GM19099 (cell line): ENCODE data around the gene OSTN.

Experiments used
- POLR2A ChIP-seq: IDR thresholded peaks from 3 replicates; pipeline ENCODE4 v1.6.1; 2011; ENCODE audit warnings: low read depth; ENCODE audit not compliant: insufficient read length; ENCODE audit errors: extremely low read depth

Gene OSTN

DNA sequence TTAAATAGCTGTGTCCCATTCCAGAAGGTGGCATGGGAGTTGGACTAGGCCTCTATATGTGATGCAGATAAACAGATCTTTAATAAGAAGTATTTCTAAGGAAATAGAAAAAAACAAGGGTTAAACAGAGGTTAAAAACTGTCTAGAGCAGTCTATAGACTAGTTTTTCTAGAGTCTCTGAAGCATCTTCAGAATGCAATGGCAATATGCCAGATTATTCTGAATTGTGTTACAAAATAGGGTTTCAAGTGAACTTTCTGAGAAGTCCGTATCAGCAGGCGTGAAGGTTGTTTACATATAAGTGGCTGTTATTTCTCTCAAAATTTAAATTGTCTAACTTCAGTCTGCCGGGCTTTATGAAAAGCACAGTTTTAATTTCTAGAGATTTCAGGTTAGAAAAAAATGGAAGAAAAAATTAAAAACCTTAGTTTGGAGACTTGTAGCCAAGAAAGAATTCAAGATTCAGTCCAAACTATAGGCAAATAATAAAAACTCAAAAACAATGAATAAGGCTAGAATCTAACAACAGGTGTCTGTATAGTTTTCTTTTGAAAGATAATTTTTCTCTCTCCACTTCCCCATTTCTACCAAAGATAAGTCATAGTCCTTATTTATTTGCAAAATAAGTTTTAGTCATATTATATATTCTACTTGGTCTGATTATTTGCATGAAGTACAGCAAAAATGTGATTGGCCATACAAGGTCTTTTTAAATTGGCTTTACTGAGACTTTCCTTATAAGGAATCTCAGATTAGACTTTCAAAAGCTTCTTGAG lies 55.2 kb downstream of the OSTN start:
- TF ChIP-seq POLR2A = no peak

DNA sequence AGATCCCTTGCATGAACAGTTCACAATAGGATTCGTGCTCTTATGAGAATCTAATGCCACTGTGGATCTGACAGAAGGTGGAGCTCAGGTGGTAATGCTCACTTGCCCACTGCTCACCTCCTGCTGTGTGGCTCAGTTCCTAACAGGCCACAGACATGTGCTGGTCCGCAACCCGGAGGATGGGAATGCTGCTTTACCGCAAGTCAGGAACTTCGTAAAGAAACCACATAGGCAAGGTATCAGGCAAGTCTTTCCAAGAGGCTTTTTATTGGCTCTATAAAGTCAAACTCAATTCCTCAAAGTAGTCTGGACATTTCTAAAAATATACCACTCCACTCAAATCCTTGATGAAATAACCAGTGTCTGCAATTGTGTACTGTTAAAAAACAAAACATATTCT lies 56.1 kb downstream of the OSTN start:
- no peak for TF ChIP-seq POLR2A

DNA sequence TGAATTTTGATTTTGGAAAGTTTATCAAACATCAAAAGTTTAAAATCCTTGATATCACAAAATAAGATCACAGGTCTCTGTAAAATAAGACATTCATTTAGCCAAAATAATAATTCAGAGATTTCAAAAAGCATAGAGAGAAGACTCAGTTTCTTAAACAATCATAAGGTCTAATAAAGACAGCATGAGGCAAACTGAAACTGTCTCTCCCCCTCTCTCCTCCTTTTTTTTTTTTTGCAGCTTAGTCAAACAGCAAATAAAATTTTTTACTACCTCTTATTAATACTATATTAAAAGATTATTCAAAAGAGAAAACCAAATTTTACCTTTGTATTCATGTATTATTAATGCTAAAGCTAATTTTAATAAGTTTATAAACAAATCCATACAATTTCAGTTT lies 57.4 kb downstream of the OSTN start:
- TF ChIP-seq POLR2A = no peak

DNA sequence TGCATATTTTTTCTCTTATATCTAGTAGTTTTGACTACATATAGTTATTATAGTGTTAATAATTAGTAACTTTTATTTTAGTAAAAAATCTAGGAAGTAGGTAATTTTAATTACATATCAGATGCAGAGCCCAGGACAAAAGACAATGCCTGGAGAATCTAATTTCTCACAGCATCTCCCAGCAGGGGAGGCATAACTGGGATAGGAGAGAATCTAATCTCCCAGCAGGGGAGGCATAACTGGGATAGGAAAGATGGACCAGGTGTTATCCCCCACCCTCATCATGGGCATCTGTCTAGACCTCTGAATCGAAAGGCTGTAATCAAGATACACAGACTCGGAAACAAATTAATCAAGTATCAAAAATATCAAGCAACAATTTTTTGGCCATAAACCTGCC lies 58.2 kb downstream of the OSTN start:
- no peak for TF ChIP-seq POLR2A

DNA sequence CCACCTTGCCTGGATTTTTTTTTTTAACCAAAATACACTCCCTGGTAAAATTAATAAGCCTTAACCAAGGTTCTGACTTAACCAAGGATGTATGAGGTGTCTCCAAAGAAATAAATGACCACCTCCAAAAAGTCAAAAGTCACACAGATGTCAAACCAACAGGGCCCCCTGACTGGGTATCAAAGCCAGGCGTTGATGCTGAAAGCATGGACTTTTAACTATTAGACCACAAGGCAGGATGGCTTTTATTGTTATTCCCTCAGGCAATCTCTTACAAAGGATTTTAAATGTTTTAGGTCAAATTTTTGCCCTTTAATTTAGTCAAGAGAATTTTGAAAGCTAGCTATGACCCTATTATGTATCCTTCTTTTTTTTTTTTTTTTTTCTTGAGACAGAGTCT lies 60.4 kb downstream of the OSTN start:
- no peak for TF ChIP-seq POLR2A

DNA sequence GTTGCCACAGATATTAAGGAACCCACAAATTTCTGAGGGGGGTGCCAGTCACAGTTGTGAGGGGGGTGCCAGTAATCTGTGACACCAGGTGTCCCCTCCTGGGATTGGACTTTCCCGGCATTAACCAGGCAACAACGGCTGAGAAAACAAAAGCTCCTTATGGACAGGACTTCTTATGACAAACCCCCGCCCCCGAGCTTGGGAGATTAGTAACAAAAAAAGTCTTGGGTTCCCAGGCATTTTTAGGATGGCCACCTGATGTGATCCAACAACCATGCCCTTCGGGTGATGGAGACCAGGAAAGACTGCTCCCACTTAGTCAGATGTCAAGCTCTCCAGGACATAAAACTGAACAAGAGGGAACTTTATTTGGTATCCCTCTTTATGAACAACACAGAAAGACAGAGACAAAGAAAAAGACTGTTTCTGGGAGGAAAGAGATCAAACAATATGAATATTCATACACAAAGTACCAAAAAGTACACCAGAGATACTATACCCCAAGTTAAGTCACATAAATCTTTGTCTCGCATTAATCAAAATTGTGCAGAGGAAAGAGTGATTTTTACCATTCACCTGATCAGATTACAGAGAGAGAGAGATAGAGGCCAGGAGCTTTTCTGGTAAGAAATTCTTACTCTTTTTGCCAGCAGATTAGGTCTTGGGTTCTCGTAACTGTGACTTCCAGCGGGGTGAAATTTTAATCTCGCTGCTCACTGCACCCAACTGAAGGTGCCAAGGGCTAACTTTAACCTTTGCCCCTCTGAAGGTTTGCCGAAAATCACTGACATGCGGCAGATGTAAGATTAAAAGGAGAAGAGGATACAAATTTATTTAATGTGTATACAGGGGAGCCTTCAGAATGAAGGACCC lies 61.6 kb downstream of the OSTN start:
- TF ChIP-seq POLR2A = no peak

DNA sequence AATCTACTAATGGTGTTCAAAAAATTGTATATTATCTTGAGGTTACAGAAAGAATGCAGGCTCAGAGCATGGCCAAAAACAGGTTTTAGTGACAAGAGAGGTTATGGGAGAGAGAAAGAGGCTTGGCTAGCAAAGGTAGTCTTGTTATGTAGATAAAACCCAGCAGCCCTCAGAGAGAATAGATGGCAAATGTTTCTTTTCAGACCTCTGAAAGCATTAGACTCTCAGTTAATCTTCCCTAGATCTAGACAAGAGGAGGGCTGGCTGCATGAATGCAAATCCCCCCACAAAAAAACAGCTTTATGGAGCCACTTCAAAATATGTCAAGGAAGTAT lies 62.2 kb downstream of the OSTN start:
- no peak for TF ChIP-seq POLR2A

DNA sequence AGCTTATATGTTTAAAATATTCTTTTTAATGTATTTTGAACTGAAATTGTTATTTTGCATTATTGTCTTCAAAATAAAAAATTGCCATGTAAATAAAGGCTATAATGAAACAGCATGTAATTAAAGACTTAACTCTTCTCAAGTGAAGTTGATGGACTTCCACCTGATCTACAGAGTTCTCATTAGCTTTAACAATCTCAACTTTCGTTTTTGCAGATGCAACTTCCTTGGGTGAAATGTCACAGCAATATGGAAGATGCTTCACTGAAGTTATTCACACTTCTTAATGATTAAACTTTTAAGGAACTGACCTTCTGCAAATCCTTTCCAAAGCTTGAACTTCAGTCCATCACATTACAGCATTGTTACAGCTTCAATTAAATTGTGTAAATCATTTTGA lies 63.6 kb downstream of the OSTN start:
- TF ChIP-seq POLR2A = no peak

DNA sequence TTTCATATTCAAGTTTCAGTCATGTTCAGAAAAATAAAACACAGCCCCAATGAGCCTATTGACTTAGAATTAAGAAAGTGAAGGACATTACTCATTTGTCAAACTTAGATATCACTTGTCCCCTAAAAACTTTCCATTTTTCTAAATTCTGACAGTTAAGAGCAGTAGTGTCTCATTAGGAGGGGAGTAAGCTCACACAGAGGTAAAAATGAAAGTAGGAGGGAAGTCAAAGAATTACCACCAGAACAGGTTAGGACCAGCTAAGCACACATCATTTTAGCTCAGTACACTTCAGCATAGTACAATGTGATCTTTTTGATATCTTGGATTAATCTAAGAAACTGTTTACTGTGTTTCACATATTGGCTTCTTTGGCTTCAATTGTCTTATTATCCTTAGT lies 64.3 kb downstream of the OSTN start:
- TF ChIP-seq POLR2A = no peak

DNA sequence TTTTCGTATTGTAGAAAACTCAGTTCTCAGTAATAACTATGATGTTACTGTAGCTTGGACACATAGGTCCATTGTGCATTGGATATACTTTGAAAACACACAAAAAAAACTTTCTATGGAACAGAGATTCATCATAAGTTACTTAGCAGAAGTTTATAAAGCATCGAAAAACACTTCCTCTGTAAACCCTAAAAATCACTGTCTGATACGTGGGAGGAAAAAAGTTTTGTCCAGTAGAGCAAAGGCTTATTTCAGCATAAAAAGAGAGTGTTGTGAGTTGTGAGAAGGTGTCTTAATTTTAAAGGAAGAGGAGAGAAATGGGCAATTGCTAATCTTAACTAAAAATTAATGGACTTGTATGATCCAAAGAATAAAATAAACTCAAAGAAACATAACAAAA lies 64.8 kb downstream of the OSTN start:
- TF ChIP-seq POLR2A = no peak

DNA sequence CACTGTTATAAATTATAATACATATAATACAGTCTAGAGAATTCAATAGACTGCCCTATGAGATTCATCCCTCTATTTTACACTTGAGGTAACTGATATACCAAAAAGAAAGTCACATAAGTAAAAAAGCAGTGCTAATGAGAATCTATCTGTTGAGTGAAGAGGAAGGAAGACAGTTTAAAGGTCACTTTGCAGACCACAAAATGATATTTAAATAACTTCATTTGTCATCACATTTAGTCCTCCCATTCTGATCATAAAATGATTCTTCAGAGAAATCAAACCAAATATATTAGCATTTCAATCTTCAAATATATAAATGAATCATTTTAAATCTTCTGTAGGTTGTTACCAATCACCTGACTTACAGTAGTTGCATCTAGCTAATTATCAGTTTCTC lies 69.7 kb downstream of the OSTN start:
- TF ChIP-seq POLR2A = no peak

DNA sequence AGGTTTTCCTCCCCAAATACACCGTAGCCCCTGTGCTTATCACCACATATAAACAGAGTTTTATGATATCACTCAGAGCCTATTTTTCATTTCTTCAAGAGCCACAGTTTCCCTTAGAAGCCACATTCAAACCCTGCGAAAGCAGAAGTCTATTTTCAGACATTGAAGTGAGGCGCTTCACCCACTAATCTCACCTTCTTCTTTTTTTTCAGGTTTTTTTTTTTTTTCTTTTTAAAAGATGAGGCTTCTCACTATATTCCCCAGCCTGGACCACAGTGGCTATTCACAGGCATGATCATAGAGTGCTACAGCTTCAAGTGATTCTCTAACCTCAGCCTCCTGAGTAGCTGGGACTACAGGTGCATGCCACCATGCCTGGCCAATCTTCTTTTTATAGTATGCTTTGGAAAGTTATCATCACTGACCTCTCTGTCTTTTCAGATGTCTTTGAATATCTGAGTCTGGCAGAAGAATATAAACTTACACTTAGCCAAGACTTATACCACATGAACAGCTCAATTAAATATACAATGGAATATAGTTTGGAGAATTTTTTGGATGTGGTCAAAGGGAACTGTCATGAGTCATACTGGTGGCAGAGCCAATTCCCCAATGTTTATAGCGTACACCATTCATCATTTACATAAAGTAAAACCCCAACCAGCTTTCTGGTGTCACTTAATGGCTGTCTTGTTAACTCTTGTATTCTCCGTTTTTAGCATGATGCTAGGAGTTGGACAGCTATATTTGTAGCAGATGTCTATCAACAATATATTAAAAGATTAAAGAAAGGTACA lies 70.4 kb downstream of the OSTN start:
- no peak for TF ChIP-seq POLR2A

DNA sequence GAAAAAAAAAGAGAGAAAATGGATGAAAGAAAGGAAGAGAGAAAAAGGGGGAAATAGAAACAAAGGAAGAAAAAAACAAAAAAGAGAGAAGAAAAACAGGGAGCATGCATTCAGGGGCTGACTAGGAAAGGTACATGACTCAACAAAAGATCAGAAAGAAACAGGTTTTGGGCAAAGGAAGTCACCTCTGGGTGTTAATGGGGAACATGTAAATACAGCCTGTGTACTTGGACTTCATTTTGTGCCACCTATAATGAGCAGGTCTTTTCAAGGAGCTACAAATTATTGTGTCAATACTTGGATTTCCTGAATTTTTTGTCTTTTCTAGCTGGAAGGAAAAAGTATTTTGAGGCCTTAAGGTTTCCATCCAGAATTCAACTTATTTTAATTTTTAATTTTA lies 76.7 kb downstream of the OSTN start:
- no peak for TF ChIP-seq POLR2A

DNA sequence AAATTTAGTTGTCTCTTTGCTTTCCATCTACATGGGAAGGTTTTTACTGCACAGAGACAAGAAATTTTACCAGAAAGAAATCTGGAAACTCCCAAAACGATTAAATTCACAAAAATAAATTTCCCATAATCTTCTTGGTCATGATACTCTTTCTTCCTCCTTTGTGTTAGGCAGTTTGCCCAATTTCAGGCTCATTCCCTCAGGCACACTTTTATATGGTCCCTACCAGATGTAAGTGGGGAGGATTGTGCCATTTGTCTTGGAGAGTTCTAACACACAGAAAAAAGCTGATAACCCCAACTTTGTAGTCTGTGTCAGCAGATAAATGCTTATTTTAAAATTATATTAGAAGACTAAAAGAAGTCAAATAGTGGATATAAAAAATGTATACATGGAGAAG lies 81.1 kb downstream of the OSTN start:
- TF ChIP-seq POLR2A = no peak

DNA sequence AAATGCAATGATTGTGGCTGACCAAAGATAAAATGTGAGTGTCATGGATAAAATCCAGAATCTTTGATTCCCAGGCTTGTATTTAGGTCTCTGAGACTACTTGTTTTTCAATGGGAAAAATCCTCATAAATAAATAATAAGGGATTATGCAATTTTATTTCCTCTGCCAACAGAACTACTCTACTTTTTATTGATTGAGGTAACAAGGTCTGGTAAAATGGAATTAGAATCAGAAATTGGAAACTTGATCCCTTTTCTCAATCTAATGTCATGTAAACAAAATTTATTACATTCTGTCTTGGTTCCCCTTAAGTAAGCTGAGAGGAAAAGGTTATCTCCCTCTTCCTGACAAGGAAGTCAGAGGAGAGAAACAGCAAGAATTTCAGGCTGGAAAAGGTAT lies 81.8 kb downstream of the OSTN start:
- TF ChIP-seq POLR2A = no peak
